NCI-H146 treated with DMSO at 0.1 percent for 48 hours (cell line): ENCODE results near the gene GPR137B.

Experiments used
- DNase-seq: peaks from one replicate; lab custom pipeline; 2025; ENCODE audit not compliant: unreplicated experiment; lab: John Stamatoyannopoulos, UW

Gene GPR137B

GRCh38 chr1:236193184-236193583 lies 50.8 kb downstream of the GPR137B start:
- DNase-seq, result no peak

- no peak for DNase-seq
Observed at GRCh38 chr1:236200925-236201324, 58.6 kb downstream of the GPR137B start.

- no peak for DNase-seq
Observed at GRCh38 chr1:236201786-236202185, 59.4 kb downstream of the GPR137B start.

GRCh38 chr1:236204039-236204438 lies 61.7 kb downstream of the GPR137B start:
- no peak for DNase-seq

- no peak for DNase-seq
Observed at GRCh38 chr1:236204656-236205055, 62.3 kb downstream of the GPR137B start.

GRCh38 chr1:236206548-236206947 lies 64.2 kb downstream of the GPR137B start:
- no peak for DNase-seq

GRCh38 chr1:236207121-236207520 lies 64.8 kb downstream of the GPR137B start:
- no peak for DNase-seq

GRCh38 chr1:236207569-236207968 lies 65.2 kb downstream of the GPR137B start:
- no peak for DNase-seq

- DNase-seq, result no peak
Observed at GRCh38 chr1:236209185-236209584, 66.8 kb downstream of the GPR137B start.

- DNase-seq, result no peak
Observed at GRCh38 chr1:236209713-236210112, 67.4 kb downstream of the GPR137B start.

GRCh38 chr1:236211815-236212214 lies 69.5 kb downstream of the GPR137B start:
- DNase-seq, result no peak

GRCh38 chr1:236213534-236213933 lies 71.2 kb downstream of the GPR137B start:
- no peak for DNase-seq

- DNase-seq, result no peak
Observed at GRCh38 chr1:236214761-236215160, 72.4 kb downstream of the GPR137B start.

GRCh38 chr1:236220473-236220872 lies 78.1 kb downstream of the GPR137B start:
- DNase-seq, result no peak

- no peak for DNase-seq
Observed at GRCh38 chr1:236222632-236223031, 80.3 kb downstream of the GPR137B start.

- no peak for DNase-seq
Observed at GRCh38 chr1:236228411-236228810, 86.1 kb downstream of the GPR137B start.

- DNase-seq, result no peak
Observed at GRCh38 chr1:236235116-236235515, 92.8 kb downstream of the GPR137B start.

- no peak for DNase-seq
Observed at GRCh38 chr1:236239092-236239585, 96.8 kb downstream of the GPR137B start.

GRCh38 chr1:236240675-236241074 lies 98.3 kb downstream of the GPR137B start:
- DNase-seq, result no peak

GRCh38 chr1:236242568-236242967 lies 100.2 kb downstream of the GPR137B start:
- no peak for DNase-seq

- no peak for DNase-seq
Observed at GRCh38 chr1:236247286-236247685, 104.9 kb downstream of the GPR137B start.

GRCh38 chr1:236251587-236251986 lies 109.2 kb downstream of the GPR137B start:
- DNase-seq, result no peak

- no peak for DNase-seq
Observed at GRCh38 chr1:236253119-236253518, 110.8 kb downstream of the GPR137B start.
